OCI-LY7 (cell line): Measurements from ENCODE around the gene IGFBP4. TPM values are rescaled to one million over a fixed set of nuclear protein-coding genes. Genes with fewer than 3 reads are reported as not detected.

ENCODE experiments used
- BruUV-seq: library from RNA; stranded (reverse); fragments of 400-500 nt; replicated peaks from 2 replicates; lab custom pipeline; 2021; lab: Mats Ljungman, UMichigan
- CTCF ChIA-PET: fragments of 300-600 bp; sonication (Branson Sonifier 250); formaldehyde crosslinking; loops from one replicate; lab custom pipeline; 2022; ENCODE audit warnings: antibody characterized with exemption; ENCODE audit not compliant: unreplicated experiment; lab: Charles Lee
- POLR2A ChIA-PET: fragments of 300-600 bp; sonication (Branson Sonifier 250); formaldehyde crosslinking; loops from one replicate; lab custom pipeline; 2022; ENCODE audit warnings: antibody characterized with exemption; lab: Charles Lee
- DNase-seq: peaks from one replicate; pipeline ENCODE4 v3.0.0-alpha.2; 2015; ENCODE audit warnings: low spot score
- H2AFZ ChIP-seq: fragments of 200-600 bp; sonication (generic), shearing (Covaris generic); 2 replicates; pipeline ENCODE4 v1.6.1; 2014; ENCODE audit warnings: mild to moderate bottlenecking, antibody characterized with exemption, low read length, moderate library complexity
- H3K27ac ChIP-seq: fragments of 200-600 bp; sonication (generic); 2 replicates; pipeline ENCODE4 v1.5.1; 2014; ENCODE audit warnings: mixed run types, low read depth, mild to moderate bottlenecking, moderate library complexity, low read length, inconsistent platforms; ENCODE audit not compliant: poor library complexity, severe bottlenecking
- H3K36me3 ChIP-seq: fragments of 200-600 bp; sonication (generic); 2 replicates; pipeline ENCODE4 v1.6.1; 2014; ENCODE audit warnings: mild to moderate bottlenecking, antibody characterized with exemption, low read length, moderate library complexity, mixed read lengths; ENCODE audit not compliant: insufficient read depth
- H3K4me1 ChIP-seq: fragments of 200-600 bp; sonication (generic); 2 replicates; pipeline ENCODE4 v1.5.1; 2014; ENCODE audit warnings: mild to moderate bottlenecking, low read length; ENCODE audit not compliant: insufficient read depth, poor library complexity, severe bottlenecking
- H3K4me2 ChIP-seq: fragments of 200-600 bp; sonication (generic); 2 replicates; pipeline ENCODE4 v1.6.1; 2014; ENCODE audit warnings: mild to moderate bottlenecking, low read length
- H3K4me3 ChIP-seq: fragments of 200-600 bp; sonication (generic); 2 replicates; pipeline ENCODE4 v1.5.1; 2014; ENCODE audit warnings: mild to moderate bottlenecking, low read depth, low read length; ENCODE audit not compliant: poor library complexity, severe bottlenecking
- H3K79me2 ChIP-seq: fragments of 200-600 bp; sonication (generic); 2 replicates; pipeline ENCODE4 v1.6.1; 2016; ENCODE audit warnings: low read depth, mild to moderate bottlenecking, low read length, moderate library complexity, mixed read lengths; ENCODE audit not compliant: insufficient read depth
- H3K9me2 ChIP-seq: fragments of 200-600 bp; sonication (generic); 2 replicates; pipeline ENCODE4 v1.6.1; 2016; ENCODE audit warnings: mild to moderate bottlenecking, low read length, mixed read lengths; ENCODE audit not compliant: insufficient read depth
- H3K9me3 ChIP-seq: fragments of 200-600 bp; sonication (generic); 2 replicates; pipeline ENCODE4 v1.6.1; 2014; ENCODE audit warnings: mild to moderate bottlenecking, mixed run types, low read length, mixed read lengths
- H4K20me1 ChIP-seq: fragments of 200-600 bp; sonication (generic); 2 replicates; pipeline ENCODE4 v1.6.1; 2014; ENCODE audit warnings: mild to moderate bottlenecking, antibody characterized with exemption, low read length, moderate library complexity, mixed read lengths; ENCODE audit not compliant: insufficient read depth
- EZH2phosphoT487 ChIP-seq: fragments of 200-600 bp; sonication (generic); IDR thresholded peaks from 2 replicates; pipeline ENCODE4 v1.6.1; 2018; ENCODE audit warnings: low read depth, borderline replicate concordance, mild to moderate bottlenecking, mixed run types, antibody characterized with exemption, low read length, moderate library complexity, mixed read lengths
- intact Hi-C: fragments of 100-400 bp; cut with micrococcal nuclease; formaldehyde crosslinking; loops from one replicate; pipeline ENCODE4 v1.10.0; 2022; ENCODE audit not compliant: unreplicated experiment
- total RNA-seq, 2 experiments: library from RNA; depleted of rRNA in 1 of 2; stranded (reverse); fragments of >200 nt in 1 of 2; shearing (Covaris generic) in 1 of 2; gene quantifications; 2 replicates each; pipeline ENCODE4 v1.2.3, GENCODE V29; 2014 to 2022
- TF ChIP-seq, protein P1 (sequence below): fragments of 200-600 bp; sonication (generic); conservative IDR thresholded peaks from 2 replicates; pipeline ENCODE4 v1.5.1; 2014; ENCODE audit warnings: mild to moderate bottlenecking, antibody characterized with exemption, low read length, moderate library complexity, mixed read lengths

IGFBP4 gene
- total RNA-seq, 2 experiments from 2014 or later = not detected

DNA sequence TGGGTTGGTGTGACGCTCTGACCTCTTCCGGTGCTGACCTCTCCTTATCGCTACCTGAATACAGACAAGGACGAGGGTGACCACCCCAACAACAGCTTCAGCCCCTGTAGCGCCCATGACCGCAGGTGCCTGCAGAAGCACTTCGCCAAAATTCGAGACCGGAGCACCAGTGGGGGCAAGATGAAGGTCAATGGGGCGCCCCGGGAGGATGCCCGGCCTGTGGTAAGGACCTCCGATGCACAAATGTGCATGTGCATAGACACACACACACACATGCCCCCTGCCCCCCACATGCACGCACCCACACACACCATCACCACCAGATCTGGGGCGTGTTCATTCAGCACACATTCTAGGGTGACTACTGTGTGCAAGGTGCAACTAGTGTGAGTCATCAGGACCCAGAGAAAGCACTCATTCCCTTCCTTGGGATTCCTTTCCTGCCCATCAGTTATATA lies 9.7 kb downstream of the IGFBP4 start:
- H2AFZ ChIP-seq = no peak overlapping the region
- no peak for DNase-seq
- no peaks in the 10 kb centered on the region for H3K79me2 ChIP-seq
- no peak for TF ChIP-seq EZH2phosphoT487
- TF ChIP-seq, protein P1, sequence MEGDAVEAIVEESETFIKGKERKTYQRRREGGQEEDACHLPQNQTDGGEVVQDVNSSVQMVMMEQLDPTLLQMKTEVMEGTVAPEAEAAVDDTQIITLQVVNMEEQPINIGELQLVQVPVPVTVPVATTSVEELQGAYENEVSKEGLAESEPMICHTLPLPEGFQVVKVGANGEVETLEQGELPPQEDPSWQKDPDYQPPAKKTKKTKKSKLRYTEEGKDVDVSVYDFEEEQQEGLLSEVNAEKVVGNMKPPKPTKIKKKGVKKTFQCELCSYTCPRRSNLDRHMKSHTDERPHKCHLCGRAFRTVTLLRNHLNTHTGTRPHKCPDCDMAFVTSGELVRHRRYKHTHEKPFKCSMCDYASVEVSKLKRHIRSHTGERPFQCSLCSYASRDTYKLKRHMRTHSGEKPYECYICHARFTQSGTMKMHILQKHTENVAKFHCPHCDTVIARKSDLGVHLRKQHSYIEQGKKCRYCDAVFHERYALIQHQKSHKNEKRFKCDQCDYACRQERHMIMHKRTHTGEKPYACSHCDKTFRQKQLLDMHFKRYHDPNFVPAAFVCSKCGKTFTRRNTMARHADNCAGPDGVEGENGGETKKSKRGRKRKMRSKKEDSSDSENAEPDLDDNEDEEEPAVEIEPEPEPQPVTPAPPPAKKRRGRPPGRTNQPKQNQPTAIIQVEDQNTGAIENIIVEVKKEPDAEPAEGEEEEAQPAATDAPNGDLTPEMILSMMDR = no peak
- no peaks in the 10 kb centered on the region for H3K9me2 ChIP-seq
- no peak overlapping the region for H3K27ac ChIP-seq
- H4K20me1 ChIP-seq = no peaks in the 10 kb centered on the region
- no peak overlapping the region for H3K4me2 ChIP-seq
- H3K4me3 ChIP-seq = no peak overlapping the region
- no peaks in the 10 kb centered on the region for H3K4me1 ChIP-seq
- H3K9me3 ChIP-seq = no peaks in the 10 kb centered on the region
- H3K36me3 ChIP-seq = no peaks in the 10 kb centered on the region
- no TSS peak for BruUV-seq
- ChIA-PET POLR2A (no interaction called here), CTCF (no interaction called here)
- intact Hi-C loops = no loop called here

- intact Hi-C loops = no loop called here
- Histone ChIP-seq H3K9me2 (no peaks in the 10 kb centered on the region), H2AFZ (no peak overlapping the region), H3K4me3 (no peak overlapping the region), H3K4me2 (no peak overlapping the region), H3K79me2 (no peaks in the 10 kb centered on the region), H3K4me1 (no peaks in the 10 kb centered on the region), H3K27ac (no peak overlapping the region), H3K36me3 (no peaks in the 10 kb centered on the region), H3K9me3 (no peaks in the 10 kb centered on the region), H4K20me1 (no peaks in the 10 kb centered on the region)
- POLR2A ChIA-PET = no interaction called here
- no peak for DNase-seq
- TF ChIP-seq, protein P1 = no peak
- no peak for TF ChIP-seq EZH2phosphoT487
- CTCF ChIA-PET = no interaction called here
- BruUV-seq = no TSS peak
These were observed 10.8 kb downstream of the IGFBP4 start for GRCh38 chr17:40453881-40454612.

- Histone ChIP-seq H4K20me1 (no peaks in the 10 kb centered on the region), H3K9me3 (no peaks in the 10 kb centered on the region), H3K79me2 (no peaks in the 10 kb centered on the region), H2AFZ (no peak overlapping the region), H3K27ac (no peak overlapping the region), H3K36me3 (no peaks in the 10 kb centered on the region), H3K4me2 (no peak overlapping the region), H3K4me1 (no peaks in the 10 kb centered on the region), H3K4me3 (no peak overlapping the region), H3K9me2 (no peaks in the 10 kb centered on the region)
- no TSS peak for BruUV-seq
- intact Hi-C loops = no loop called here
- TF ChIP-seq, protein P1 = no peak
- TF ChIP-seq EZH2phosphoT487 = no peak
- ChIA-PET POLR2A (no interaction called here), CTCF (no interaction called here)
- no peak for DNase-seq
These were observed 11.4 kb downstream of the IGFBP4 start for GRCh38 chr17:40454613-40454995.
